ENCODE measurements around the gene CLMN.
A peak's percentile ranks its signal among the peaks of the same experiment; 100 is the strongest.
"Not testable (repeated sequence)": the region's sequence is repeated elsewhere in the genome, so short reads cannot be mapped to it uniquely, and the experiment has no call there.

Gene CLMN

DNA sequence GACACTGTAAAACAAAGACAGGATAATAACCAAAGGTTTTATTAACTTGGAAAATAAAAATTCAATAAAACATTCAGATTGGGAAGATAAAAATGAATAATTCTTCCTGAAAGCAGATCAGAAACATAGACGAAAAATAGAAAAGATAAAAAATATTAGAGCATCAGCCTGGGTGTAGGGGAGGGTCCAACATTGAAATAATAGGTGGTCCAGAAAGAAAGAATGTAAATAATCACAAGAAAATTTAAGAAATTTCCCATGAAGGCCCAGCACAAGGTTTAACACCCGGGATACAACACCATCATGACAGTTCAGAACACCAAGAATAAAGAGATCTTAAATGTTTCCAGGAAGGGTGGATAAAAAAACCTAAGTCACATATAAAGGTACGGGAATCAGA, 131.3 kb downstream of the CLMN start:
- DNase-seq, result no peak

GRCh38 chr14:95185767-95186392, 133.8 kb downstream of the CLMN start:
- peak; percentile 43 to 47 for DNase-seq

DNA sequence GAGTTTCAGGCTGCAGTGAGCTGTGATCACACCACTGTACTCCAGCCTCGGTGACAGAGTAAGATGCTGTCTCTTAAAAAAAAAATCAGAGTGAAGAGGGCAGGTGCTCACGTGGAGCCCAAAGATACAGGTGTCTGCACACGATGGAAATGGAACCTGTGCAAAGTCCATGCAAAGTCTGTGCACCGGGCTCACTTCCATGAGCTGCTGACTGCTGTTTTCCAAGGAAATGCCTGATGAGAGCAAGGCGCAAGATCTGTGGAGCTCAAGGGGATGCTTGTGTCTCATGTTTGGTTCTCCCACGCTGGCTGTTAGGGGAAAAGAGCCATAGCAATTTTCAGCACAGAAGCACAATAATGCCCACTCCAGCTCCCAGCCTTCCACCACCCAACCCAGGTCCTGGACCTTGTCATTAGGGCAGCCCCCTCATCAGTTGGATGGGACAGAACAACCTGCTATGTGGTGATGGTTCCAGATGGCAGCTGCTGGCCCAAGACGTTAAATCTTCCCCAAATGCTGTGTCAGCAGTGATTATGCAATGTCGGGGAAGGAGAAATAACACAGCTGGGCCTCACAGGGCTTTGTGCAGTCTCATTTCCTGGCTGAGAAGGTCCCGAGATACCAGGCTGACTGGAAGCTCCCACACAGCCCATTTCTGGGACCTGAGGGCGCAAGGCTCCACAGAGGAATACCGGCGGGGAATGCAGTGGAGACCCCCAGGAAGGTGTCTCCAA, 134.5 kb downstream of the CLMN start:
- peak; percentile 83 to 84 for DNase-seq

DNA sequence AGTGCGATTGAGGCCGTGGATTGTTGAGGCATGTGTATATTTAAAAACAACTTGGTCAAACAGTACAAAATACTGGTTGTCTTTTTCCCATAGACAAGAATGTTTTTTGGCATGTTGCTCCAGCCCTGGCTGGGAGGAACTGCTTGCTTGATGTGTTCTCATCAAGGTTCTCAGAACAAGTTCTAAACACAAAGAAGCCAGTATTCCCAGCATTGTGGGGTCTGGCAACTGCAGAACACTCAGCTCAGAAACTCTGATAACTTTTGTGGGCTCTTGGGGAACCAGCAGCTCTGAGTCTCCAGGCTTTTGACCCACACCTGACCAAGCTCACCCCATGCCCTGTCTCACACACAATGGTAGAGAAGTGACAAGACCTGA, 135.3 kb downstream of the CLMN start:
- no peak for DNase-seq

GRCh38 chr14:95183532-95184412, 135.9 kb downstream of the CLMN start:
- peak; percentile 44 to 81 for DNase-seq

GRCh38 chr14:95183082-95183481, 136.6 kb downstream of the CLMN start:
- no peak for DNase-seq

DNA sequence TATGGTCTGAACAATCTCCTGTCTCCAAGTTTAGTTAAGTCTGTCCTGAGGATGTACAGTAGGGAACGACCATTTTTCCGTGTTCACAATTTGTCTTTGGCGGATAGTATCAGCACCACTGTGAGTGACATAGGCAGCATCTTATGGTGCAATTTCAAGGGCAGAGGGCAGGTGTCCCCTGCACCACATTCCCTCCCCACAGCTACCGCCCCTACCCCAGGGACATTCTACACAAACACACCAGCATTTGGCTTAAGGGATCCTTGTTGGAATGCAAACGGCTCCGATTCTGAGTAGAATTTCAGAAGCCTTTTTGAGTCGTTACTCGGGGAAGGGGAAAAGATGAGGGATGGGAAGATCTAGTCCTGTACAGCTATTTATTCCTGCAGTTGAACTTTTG, 137.3 kb downstream of the CLMN start:
- DNase-seq, result no peak

DNA sequence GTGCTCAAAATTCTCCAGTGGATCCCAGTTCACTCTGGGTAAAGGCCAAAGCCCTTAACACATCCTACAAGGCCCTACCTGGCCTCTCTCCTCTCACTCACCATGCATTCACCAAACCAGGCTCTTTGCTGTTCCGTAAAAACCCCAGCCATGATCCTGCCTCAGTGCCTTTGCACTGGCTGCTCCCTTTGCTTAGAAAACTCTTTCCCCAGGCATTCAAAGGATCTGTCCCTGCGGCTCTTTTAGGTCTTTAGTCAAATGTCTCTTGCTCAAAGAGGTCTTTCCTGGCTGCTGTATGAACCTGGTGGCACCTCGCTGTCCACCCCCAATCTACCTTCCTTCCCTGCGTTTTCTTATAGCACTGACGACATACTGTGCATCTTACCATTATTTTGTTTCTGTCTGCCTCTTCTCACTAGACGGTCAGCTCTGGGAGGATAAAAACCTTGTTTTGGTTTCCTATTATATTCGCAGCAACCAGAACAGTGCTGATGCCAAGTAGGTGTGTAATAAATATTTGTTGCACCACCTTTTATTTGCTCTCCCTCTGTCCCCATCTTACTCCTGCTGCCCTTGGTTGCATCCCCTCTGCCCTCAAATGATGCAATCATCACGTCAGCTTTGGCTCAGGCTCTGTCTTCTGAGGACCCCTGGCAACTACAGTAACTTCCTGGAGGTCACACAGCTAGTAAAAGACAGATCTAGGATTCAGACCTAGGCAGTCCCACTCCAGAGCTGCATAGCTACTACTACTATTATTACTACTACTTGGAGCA, 138.6 kb downstream of the CLMN start:
- no peak for DNase-seq

- not testable (repeated sequence) for DNase-seq
Observed at GRCh38 chr14:95175670-95176069, 144.0 kb downstream of the CLMN start.

DNA sequence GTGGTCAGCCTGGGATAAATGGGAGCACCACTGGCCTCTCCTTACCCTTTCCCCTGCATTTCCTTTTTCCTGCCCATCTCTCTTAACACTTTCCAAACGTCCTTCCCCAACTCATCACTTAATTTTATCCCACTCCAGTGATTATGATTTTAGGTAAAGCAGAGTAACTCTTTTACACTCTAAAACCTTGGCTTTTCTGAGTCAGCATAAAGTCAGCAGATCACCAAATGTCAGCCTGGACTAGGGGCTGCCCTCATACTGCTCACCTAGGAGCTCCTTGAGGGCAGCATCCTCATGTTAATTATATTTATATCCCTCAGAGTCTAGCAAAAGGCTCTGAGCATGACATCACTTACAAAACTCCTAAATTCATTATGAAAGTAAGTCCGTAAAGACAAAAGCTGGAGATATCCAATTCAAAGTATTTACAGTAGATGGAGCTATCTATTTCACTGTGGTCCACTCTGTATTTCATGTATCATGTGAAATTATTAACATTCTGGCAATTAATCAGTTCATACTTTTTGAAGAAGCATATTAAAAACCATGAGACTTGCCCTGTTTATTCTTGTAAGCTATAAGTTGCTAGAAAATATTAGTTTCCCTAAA, 145.4 kb downstream of the CLMN start:
- no peak for DNase-seq

- peak in 1 of 2 donors; percentile 37 for DNase-seq
Observed at GRCh38 chr14:95173518-95173917, 146.2 kb downstream of the CLMN start.

GRCh38 chr14:95167177-95167576, 152.5 kb downstream of the CLMN start:
- DNase-seq, result no peak

DNA sequence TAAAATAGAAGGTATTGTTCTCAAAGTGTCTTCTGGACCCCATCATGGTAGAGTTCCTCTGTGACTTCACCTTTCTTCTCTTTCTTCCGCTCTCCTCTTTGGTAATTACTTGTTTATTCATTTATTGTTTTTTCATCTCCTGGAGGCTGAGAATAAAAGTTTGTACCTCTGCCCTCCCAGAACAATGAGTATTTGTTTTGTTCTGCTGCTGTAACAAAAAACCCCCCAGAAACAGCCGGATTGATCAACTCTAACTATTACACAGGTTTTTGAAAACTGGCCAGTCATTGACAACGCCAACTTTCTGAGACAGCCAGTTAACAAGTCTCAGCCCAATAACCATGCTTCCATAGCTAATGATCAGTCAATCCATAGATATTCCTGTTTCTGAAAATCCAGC, 154.2 kb downstream of the CLMN start:
- DNase-seq, result no peak

- DNase-seq, result no peak
Observed at GRCh38 chr14:95164506-95164905, 155.2 kb downstream of the CLMN start.

DNA sequence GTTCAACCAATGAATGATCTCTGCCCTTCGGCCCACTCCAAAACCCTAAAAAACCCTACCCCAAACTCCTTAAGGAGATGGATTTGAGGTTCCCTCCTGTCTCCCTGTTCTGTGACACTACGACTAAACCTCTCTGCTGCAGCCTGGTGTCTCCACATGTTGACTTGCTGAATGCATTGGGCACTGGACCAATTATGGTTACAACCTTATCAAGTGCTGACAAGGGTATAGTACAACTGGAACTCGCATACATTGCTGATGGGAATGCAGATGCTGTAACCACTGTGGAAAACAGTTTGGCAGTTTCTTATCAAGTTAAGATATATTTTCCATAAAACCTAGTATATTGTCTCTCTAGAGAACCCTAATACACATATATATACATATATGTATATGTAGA, 156.0 kb downstream of the CLMN start:
- no peak for DNase-seq

DNA sequence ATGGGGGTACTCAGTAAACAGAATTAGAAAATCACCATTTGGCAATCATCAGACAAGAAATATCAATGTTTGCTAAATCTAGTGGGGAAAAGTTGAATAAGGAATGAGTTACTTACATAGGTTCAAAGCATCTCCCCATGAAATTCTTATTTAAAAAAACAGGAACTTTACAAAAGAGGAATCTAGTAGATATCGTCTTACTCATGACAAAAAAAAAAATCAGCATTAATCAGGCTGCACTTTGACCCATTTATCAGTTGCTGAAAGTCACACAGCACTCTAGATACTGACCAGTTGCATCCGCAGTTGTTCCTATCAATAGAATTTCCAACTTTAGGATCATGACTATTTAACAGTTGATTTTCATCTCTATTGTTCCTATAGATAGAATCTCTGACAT, 156.6 kb downstream of the CLMN start:
- DNase-seq, result peak; percentile 48 to 65

DNA sequence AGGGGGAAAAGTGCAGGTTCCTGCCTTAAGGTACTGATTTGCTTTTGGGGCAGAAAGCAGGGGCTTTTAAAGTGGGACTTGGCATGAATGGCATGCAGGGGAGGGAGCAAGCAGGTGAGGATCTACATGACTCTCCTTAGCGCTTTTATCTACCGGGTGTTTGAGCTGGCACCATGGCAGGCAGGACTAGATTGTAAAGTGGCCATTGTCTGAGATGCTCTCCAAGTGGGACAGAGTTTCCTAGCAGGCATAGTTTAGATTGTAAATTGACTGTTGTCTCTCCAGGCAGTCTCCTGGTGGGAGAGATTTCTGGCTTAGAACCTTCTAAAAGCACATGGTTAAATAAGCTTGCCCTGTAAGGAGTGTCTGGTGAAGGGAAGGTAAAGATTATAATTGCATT, 157.1 kb downstream of the CLMN start:
- no peak for DNase-seq

DNA sequence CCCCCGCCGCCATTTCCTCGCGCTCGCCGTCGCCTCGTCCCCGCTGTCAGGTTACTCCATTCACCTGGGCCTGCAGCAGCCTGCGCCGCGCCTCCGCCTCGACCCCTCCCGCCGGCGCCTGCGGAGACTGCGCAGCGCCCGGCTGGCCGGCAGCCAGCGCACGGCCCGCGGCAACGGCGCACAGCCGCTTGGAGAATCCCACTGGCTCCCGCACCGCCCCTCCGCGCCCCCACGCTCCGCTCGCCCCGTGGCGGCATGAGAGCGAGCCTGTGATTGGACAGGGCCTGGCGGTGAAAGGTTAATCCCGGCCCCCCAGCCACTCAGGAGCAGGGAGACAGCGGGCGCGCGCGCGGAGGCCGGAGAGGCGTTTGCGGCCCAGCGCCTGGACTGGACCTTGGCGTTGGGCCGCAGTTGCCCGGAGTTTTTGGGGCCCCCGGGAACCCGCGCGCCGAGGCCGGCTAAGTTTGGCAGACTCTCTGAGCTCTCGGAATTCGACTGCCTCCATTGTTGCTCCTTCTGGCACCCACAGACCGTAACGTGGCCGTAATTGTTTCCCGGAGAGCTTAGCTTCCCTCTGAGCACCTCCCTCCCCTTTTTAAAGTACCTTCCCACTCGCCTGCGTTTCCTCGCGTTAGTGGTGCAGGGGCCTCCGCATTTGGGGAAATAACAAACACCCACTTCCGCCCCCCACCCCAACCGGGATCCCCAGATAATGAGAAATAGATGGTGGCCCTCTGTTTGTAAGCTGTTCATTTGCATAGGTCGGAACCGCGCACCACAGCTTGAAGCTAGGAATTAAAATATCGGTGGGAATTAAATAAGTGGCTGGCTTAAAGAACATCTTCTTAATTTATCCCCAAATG, 162.2 kb downstream of the CLMN start, which contains the start of gene DICER1:
Gene DICER1 (minus strand): TSS at position 203 of the 863 bp plus-strand sequence. CDS start 24,071 bp downstream, outside the sequence.
- DNase-seq, result peak; percentile 91 to 99

DNA sequence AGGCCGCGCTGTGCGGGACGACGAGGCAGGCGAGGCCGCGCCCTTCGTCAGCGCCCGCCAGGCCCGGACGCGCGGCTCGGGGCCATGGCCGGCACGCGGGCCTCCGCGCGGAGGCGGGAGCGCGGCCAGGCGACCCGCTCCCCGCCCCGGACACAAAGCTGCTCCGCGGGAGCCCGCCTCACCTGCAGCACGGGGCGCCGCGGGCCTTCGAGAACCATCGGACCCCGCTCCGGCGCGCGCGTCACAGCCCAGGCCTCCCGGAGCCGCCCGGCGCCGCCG, 162.7 kb downstream of the CLMN start:
- DNase-seq, result no peak

- no peak for DNase-seq
Observed at GRCh38 chr14:95156161-95157047, 163.3 kb downstream of the CLMN start.

GRCh38 chr14:95155045-95155444, 164.7 kb downstream of the CLMN start:
- DNase-seq, result no peak
